GM08714 (cell line): ENCODE results near the gene NR2F1.

Experiments used
- H3K4me3 ChIP-seq: fragments of 200-500 bp; sonication (Bioruptor generic); 2 replicates; pipeline ENCODE4 v1.5.1; 2014; ENCODE audit warnings: mild to moderate bottlenecking, low read length, inconsistent platforms
- ZNF274 ChIP-seq: IDR thresholded peaks from 2 replicates; pipeline ENCODE4 v1.6.1; 2012; ENCODE audit warnings: mild to moderate bottlenecking, low read depth, low read length

Gene NR2F1

GRCh38 chr5:93620487-93621326, 37.7 kb downstream of the NR2F1 start:
- peak overlapping the region; percentile 64 for H3K4me3 ChIP-seq
- no peak for TF ChIP-seq ZNF274

DNA sequence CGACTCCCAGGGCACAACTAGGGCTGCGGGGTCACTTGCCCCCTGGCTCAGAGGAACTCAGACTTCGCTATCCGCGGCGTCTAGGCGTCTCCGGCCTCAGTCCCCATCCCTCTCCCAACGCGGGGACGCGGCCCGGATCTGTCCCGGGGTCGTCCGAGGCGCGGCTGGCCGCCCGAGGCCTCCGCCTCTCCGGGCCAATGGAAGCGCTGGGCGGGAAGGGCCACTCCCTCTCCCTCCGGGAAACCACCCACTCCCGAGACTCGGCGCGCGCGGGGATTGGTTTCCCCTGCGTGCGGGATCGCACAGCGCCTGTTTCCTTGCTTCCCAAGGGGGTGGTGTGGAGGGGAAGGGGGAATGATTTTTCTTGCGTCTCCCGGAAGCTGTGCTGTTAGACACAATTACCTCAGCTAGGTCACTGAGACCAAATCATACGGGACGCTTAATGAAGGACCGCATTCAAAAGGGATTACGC, 38.3 kb downstream of the NR2F1 start:
- H3K4me3 ChIP-seq: peak overlapping the region; percentile 59
- TF ChIP-seq ZNF274: no peak

- TF ChIP-seq ZNF274: no peak
- H3K4me3 ChIP-seq: no peak overlapping the region
These were observed 39.3 kb downstream of the NR2F1 start for GRCh38 chr5:93622240-93622885.

- no peak for TF ChIP-seq ZNF274
- no peak overlapping the region for H3K4me3 ChIP-seq
These were observed 40.1 kb downstream of the NR2F1 start for GRCh38 chr5:93623153-93623552.

DNA sequence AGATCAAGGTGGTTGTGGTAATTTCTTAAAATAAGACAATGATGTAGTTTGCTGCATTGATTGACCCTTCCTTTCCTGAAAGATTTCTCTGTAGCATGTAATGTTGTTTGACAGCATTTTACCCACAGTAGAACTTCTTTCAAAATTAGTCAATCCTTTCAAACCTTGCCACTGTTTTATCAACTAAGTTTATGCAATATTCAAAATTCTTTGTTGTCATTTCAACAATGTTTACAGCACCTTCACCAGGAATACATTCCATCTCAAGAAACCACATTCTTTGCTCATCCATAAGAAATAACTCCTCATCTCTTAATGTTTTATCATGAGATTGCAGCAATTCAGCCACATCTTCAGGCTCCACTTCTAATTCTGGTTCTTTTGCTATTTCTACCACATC, 43.8 kb downstream of the NR2F1 start:
- no peak for TF ChIP-seq ZNF274
- no peak overlapping the region for H3K4me3 ChIP-seq

GRCh38 chr5:93632327-93632726, 49.3 kb downstream of the NR2F1 start:
- H3K4me3 ChIP-seq: no peak overlapping the region
- TF ChIP-seq ZNF274: no peak

GRCh38 chr5:93635991-93636390, 53.0 kb downstream of the NR2F1 start:
- H3K4me3 ChIP-seq: no peak overlapping the region
- TF ChIP-seq ZNF274: no peak

GRCh38 chr5:93636837-93637236, 53.8 kb downstream of the NR2F1 start:
- no peak for TF ChIP-seq ZNF274
- H3K4me3 ChIP-seq: no peak overlapping the region

- no peak overlapping the region for H3K4me3 ChIP-seq
- no peak for TF ChIP-seq ZNF274
These were observed 54.7 kb downstream of the NR2F1 start for GRCh38 chr5:93637697-93638096.

- H3K4me3 ChIP-seq: no peak overlapping the region
- no peak for TF ChIP-seq ZNF274
These were observed 59.5 kb downstream of the NR2F1 start for GRCh38 chr5:93642526-93642925.
